Measurements from ENCODE around the gene KCTD2. TPM values are rescaled to one million over a fixed set of nuclear protein-coding genes. Genes with fewer than 3 reads are reported as not detected.

The KCTD2 gene
- total RNA-seq, 4 donors from 2014 or later = 18.9 to 30.8 (median 24.2) TPM

DNA sequence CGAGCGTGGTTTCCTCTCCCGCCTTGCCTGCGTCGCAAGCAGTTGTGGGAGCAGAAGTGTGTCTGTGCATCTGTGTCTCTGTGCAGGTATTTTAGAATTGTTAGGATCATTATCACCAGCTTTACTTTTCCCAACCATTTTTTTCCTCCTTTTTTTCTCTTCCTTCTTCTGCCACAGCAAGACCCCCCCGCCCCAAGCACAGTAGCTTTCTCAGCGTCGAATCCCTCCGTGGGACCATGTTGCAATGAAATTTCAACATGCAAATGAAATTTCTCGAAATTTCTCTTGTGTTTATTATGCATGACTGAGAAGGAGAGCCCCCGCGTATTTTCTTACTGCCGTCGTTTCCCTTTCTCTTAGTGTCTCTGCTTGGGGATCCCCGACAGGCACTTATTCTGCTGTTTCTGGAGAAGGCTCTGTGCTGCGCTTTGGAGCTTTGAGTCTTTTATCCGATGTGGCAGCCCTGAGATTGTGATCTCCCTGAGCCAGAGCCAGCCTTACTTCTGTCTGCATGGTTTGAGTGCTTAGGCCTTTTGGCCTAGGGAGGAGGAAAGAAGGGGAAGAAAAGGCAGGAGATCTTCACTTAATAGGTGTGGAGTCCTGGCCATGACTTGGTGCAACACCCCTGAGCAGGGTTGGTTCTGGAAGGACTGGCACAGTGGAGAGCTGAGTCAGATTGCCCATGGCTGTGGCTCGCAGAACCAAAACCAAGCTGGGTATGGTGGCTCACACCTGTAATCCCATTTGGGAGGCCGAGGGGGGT, 67.7 kb downstream of the KCTD2 start:
- no peak for TF ChIP-seq CTCF (IDR thresholded peaks at IDR 0.05; ENCODE audit: low read depth)

Small RNAs within 50 kb of the gene (small RNA-seq; reads per million reads assigned to genes)
- not detected for gene AC111186.1
- 0.49 reads per million for gene RF00019
- not detected for gene RN7SL573P
- not detected for gene RNU6-362P

Other genes with a start within 250 kb of the KCTD2 start
- gene GRIN2C, start 187.3 kb upstream of the KCTD2 start, total RNA-seq = under 1 TPM; 0.17 to 0.38 (median 0.27) TPM
- 1 to 10 TPM; 1.1 to 8.3 (median 6.0) TPM for gene FDXR, start 174.2 kb upstream of the KCTD2 start, total RNA-seq
- under 1 TPM in 1 of 4 donors, not detected in 3; 0.22 TPM for gene FADS6, start 153.6 kb upstream of the KCTD2 start, total RNA-seq
- gene USH1G, start 124.0 kb upstream of the KCTD2 start, total RNA-seq = not detected
- under 1 TPM in 1 of 4 donors, not detected in 3; 0.44 TPM for gene OTOP2, start 123.0 kb upstream of the KCTD2 start, total RNA-seq
- gene OTOP3, start 111.3 kb upstream of the KCTD2 start, total RNA-seq = not detected
- 10 to 100 TPM in 1 of 4 donors, 1 to 10 TPM in 3; 3.2 to 16.6 (median 3.6) TPM for gene HID1, start 74.5 kb upstream of the KCTD2 start, total RNA-seq
- 1 to 10 TPM; 5.1 to 8.5 (median 5.9) TPM for gene CDR2L, start 59.6 kb upstream of the KCTD2 start, total RNA-seq
- 10 to 100 TPM; 34.8 to 53.5 (median 45.1) TPM for gene MRPL58, start 34.6 kb upstream of the KCTD2 start, total RNA-seq
- 100 to 1,000 TPM; 236 to 509 (median 283) TPM for gene ATP5PD, start 256 bp upstream of the KCTD2 start, total RNA-seq
- 10 to 100 TPM; 11.7 to 30.0 (median 13.2) TPM for gene SLC16A5, start 40.7 kb downstream of the KCTD2 start, total RNA-seq
- 1 to 10 TPM; 3.1 to 7.0 (median 6.1) TPM for gene ARMC7, start 62.7 kb downstream of the KCTD2 start, total RNA-seq
- 10 to 100 TPM; 35.4 to 92.3 (median 69.9) TPM for gene NT5C, start 84.5 kb downstream of the KCTD2 start, total RNA-seq
- 10 to 100 TPM; 18.7 to 41.1 (median 22.8) TPM for gene JPT1, start 107.3 kb downstream of the KCTD2 start, total RNA-seq
- 10 to 100 TPM; 41.1 to 77.0 (median 69.2) TPM for gene SUMO2, start 135.7 kb downstream of the KCTD2 start, total RNA-seq
- 10 to 100 TPM; 28.9 to 48.8 (median 41.0) TPM for gene NUP85, start 158.5 kb downstream of the KCTD2 start, total RNA-seq
- gene GGA3, start 214.4 kb downstream of the KCTD2 start, total RNA-seq = 10 to 100 TPM; 21.5 to 36.0 (median 25.0) TPM
- gene MRPS7, start 214.7 kb downstream of the KCTD2 start, total RNA-seq = 10 to 100 TPM; 25.7 to 42.8 (median 38.5) TPM
- 10 to 100 TPM; 14.3 to 44.2 (median 31.1) TPM for gene MIF4GD, start 224.0 kb downstream of the KCTD2 start, total RNA-seq
- gene SLC25A19, start 242.2 kb downstream of the KCTD2 start, total RNA-seq = 10 to 100 TPM in 3 of 4 donors, 1 to 10 TPM in 1; 8.4 to 18.5 (median 14.3) TPM